Measurements from ENCODE around the gene NCMAP. TPM values are rescaled to one million over a fixed set of nuclear protein-coding genes. Genes with fewer than 3 reads are reported as not detected.
"Not testable (repeated sequence)": the region's sequence is repeated elsewhere in the genome, so short reads cannot be mapped to it uniquely, and the experiment has no call there.

NCMAP gene, protein sequence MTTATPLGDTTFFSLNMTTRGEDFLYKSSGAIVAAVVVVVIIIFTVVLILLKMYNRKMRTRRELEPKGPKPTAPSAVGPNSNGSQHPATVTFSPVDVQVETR
- not detected in 2 replicates for total RNA-seq

DNA sequence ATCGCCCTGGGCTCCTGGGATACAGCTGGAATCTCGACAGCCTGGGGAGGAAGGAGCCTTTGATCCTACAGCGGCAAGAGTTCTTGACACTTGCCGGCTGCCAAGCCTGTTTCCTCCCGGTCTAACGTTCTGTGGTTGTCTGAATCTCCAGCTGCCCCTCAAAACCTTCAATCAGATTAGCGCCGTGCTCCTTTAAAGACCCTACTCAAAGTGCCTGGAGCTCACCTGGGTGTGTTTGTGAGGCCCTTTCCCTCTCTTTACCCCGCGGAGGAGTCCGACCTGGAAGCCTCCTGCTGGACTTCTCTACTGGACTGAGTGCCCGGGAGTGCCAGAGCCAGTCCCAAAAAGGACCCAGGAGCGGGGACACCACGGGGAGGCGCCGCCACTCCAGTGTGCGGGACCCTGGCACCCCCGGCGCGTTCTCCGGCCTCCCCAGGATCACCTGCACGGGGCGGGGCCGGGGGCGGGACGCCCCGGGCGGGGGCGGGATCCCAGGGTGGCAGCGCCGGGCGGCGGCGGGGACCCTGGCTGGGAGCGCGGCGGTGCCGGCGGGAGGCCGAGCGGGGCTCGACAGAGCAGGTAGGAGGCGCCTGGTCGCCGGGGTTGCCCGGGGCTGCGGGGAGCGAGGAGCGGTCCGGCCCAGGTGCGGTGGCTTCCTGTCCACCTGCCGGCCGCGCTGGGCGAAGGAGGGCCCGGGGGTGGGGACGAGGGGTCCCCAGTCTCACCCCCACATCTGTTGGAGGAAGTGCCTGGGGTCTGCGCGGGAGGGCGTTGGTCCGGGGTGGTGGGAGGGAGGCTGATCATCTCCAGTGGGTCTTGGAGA, at the start of gene NCMAP:
TSS of gene NCMAP (plus strand) at position 497 of the 823 bp plus-strand sequence. CDS start 39,344 bp downstream, outside the sequence.
- no peak for DNase-seq (ENCODE audit: low read depth, low spot score)

DNA sequence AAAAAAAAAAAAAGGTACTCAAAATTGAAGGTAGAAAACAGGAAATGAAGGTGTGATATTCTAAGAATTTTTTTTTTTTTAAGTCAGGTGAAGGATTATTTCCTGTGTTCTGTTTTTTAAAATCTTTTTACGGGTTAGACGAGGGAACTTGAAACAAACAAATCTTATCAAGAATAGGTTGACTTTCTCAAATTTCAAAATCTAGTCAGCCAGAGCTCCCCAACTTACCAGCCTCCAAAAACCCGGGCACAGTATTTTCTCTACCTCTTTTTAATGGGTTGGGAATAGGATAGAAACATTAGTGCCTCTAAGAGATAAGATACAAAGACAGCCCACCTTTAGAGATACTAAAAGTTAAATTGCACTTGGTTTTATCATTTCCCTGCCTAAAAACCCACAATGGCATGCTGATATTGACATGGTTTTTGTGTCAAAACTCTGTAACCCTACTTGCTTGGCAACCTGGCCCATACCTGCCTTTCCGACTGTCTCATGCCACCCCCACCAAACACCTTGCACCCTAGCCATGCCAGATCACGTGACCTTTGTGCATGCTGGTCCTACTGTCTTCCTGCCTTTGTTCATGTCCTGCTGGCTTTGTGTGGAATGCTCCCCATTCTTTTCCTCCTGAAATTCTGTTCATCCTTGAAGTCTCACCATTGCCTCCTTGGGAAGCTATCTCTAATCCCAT, 49.1 kb upstream of the NCMAP start:
- no peak for DNase-seq (ENCODE audit: low read depth, low spot score)

DNA sequence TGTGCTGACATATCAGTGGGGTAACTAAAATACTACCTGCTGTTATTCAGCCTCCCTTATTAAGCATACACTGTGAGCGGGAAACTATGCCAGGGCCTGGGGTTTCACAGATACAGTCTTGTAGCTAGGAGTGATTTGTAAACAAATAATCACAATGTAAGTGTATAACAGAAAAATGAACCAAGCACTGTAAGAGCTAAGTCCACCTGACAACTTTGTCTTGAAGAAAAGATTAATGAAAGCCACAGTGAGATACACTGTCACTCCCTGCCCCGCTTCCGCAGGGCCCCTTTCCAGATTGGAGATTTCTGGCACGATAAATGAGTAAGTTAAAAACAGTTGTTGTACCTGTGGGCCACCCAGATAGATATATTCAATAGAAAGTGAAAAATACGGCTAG, 48.5 kb upstream of the NCMAP start:
- DNase-seq (ENCODE audit: low read depth, low spot score), result no peak

DNA sequence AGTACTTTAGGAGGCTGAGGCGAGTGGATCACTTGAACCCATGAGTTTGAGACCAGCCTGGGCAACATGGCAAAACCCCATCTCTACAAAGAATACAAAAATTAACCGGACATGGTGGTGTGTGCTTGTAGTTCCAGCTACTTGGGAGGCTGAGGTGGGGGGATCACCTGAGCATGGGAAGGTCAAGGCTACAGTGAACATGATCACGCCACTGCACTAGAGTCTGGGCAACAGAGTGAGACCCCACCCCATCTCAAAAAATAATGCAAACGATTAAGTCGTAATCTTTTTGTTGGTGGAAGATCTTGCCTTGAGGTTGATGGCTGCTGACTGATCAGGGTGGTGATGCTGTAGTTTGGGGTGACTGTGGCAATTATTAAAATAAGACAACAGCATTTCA, 47.0 kb upstream of the NCMAP start:
- DNase-seq (ENCODE audit: low read depth, low spot score), result no peak

DNA sequence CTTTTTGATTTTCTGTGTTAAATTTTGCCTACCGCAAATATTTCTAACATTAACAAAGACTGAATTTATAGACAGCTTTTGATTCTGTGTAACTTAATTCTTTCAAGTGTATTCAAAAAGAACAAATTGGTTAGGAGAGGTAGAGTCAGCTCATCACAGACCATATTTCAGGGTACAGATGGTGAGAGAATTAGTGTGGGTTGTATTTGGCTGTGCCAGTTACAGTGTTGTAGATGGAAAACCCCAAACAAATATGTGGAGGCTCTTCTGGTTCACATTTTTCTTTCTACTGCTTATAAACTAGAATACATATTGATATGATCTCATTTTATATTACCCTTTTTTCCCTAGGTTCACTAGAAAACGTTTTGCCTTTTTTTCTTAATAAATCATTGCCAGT, 42.2 kb upstream of the NCMAP start:
- no peak for DNase-seq (ENCODE audit: low read depth, low spot score)

DNA sequence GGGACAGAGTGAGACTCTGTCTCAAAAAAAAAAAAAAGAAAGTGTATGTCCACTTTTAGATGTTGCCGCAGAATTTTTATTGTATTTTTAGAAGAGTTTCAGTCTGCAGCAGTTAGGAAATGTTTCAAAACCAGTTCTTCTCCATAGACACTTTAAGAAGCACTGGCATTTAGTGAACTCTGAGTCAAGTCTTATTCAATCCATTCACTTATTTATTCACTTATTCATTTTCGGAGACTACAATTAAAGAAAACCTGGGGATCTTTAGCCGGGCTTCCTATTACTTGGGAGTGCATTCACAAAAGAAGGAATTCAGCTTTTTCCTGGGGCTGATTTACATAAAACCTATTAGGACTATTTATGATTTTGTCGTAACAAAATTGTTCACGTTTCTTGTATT, 40.9 kb upstream of the NCMAP start:
- no peak for DNase-seq (ENCODE audit: low read depth, low spot score)

DNA sequence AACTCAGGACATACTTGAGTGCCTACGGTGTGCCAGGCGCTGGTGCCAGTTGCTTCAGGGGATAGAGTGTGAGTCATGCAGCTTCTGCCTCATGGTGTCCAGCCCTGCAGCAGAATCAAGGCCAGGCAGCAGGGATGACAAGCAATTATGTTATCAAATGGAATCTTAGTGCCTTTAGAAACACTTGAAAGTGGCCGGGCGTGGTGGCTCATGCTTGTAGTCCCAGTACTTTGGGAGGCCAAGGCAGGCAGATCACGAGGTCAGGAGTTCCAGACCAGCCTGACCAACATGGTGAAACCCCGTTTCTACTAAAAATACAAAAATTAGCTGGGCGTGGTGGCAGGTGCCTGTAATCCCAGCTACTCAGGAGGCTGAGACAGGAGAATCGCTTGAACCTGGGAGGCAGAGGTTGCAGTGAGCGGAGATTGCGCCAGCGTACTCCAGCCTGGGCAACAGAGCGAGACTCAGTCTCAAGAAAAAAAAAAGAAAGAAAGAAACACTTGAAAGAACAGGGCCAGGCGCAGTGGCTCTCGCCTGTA, 40.1 kb upstream of the NCMAP start:
- not testable (repeated sequence) for DNase-seq (ENCODE audit: low read depth, low spot score)

DNA sequence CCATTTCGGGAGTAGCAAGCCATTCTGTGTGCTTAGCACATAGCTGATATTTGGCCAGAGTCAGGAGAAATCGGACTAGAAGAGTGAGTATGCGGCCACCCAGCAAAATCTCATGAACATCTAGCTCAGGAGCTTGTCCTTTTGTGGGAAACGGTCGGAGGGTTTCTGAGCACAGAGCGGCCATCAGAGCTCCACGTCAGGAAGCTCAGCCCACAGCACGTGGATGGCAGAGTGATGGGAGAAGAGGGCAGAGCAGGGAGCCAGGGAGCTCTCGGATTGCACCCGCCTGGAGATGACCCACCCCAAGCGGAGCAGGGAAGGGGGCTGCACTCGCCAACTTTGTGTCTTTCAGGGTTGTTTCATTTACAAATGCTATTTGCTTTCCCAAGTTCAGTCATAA, 39.4 kb upstream of the NCMAP start:
- DNase-seq (ENCODE audit: low read depth, low spot score), result no peak

DNA sequence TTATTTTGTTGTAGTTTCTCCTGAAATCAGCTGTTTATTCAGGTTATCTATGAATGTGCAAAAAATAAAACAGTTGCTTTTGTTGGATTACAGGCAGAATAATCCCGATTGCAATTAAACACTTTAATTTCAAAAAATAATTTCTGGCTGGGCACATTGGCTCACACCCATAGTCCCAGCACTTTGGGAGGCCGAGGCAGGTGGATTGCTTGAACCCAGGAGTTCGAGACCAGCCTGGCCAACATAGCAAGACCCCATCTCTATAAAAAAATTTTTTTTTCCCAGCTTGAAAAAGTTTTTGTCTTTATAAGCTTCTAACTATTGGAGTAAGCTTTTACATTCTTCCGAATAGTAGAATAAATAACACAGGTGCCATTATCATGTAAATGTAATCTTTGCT, 38.0 kb upstream of the NCMAP start:
- DNase-seq (ENCODE audit: low read depth, low spot score), result no peak

DNA sequence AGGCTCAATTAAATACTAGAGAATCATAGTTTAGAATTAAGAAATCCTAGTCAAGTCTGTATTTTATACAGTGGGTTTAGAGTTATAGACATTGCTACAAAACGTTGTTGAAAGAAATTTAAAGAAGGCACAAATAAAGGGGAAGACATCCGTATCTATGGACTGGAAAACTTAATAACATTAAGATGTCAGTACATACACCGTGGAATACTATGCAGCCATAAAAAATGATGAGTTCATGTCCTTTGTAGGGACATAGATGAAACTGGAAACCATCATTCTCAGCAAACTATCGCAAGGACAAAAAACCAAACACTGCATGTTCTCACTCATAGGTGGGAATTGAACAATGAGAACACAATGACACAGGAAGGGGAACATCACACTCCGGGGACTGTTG, 35.6 kb upstream of the NCMAP start:
- DNase-seq (ENCODE audit: low read depth, low spot score), result not testable (repeated sequence)

DNA sequence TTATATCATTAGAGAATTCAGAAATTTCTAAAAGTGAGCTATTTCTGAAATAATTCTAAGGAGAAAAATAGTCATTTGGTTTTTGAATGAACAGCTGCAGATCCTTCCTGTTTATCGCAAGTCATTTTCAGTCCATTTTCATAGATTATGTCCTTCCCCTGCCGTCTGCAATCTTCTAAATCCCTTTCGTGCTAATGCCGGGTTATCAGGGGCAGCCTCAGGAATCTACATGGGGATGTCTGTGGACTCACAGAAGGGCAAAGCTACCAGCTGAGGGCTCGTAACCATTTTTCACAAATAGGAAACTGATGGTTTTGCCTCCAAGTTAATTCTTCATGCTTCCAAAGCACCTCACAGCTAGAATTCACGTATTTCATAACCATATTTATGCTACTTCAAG, 30.3 kb upstream of the NCMAP start:
- DNase-seq (ENCODE audit: low read depth, low spot score), result no peak

DNA sequence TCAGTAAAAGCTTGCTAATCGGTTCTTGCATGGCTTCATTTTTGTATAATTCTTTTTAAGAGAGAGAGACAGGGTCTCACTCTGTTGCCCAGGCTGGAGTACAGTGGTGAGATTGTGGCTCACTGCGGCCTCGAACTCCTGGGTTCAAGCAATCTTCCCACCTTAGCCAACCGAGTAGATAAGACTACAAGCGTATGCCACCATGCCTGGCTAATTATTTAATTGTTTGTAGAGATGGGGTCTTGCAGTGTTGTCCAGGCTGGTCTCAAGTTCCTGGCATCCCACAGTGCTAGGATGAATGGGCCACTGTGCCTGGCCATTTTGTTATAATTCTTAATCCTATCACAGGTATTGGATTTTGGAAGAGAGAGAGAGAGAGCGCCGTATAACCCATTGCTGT, 29.8 kb upstream of the NCMAP start:
- DNase-seq (ENCODE audit: low read depth, low spot score), result no peak

DNA sequence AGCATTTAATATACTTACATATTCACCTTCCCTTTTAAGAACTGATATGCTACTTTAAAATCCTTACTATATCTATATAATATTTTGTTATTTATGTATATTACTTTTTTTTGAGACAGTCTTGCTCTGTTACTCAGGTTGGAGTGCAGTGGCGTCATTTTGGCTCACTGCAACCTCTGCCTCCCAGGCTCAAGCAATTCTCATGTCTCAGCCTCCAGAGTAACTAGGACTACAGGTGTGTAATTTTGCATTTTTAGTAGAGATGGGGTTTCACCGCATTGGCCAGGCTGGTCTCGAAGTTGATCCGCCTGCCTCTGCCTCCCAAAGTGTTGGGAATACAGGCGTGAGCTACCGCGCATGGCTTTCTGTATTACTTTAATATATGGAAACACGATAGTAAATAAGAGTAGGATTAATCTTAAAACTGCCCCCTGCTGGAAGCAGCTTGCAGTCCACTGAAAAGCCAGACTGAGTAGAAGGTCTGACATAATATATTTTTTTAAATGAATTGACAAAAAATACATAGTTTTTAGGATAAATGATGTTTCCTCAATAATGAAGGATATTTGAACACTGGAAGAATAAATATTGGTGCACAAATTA, 28.8 kb upstream of the NCMAP start:
- no peak for DNase-seq (ENCODE audit: low read depth, low spot score)

DNA sequence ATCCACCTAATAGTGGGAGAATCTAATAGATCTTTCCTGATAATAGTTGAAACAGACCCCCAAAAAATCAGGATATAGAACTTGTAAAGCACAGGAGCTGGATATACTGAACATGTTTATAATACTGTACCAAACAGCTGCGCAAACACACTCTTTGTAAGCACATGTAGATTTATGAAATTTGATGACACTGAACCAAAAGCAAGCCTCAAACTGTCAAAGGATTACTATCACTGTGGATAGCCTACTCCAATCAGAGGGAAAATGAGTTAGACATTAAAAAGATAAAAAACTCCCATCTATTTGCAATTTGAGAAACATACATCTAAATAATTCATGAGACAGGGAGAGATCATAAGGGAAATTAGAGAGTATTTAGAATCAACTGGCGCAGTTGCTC, 27.1 kb upstream of the NCMAP start:
- DNase-seq (ENCODE audit: low read depth, low spot score), result no peak

DNA sequence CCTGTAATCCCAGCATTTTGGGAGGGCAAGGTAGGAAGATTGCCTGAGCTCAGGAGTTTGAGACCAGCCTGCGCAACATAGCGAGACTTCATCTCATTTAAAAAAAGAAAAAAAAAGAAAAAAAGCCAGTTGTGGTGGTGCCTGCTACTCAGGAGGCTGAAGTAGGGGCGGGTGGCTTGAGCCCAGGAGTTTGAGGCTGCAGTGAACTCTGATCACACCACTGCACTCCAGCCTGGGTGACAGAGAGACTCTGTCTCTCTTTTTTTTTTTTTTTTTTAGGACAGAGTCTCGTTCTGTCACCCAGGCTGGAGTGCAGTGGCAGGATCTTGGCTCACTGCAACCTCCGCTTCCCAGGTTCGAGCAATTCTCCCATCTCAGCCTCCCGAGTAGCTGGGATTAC, 26.6 kb upstream of the NCMAP start:
- DNase-seq (ENCODE audit: low read depth, low spot score), result not testable (repeated sequence)

DNA sequence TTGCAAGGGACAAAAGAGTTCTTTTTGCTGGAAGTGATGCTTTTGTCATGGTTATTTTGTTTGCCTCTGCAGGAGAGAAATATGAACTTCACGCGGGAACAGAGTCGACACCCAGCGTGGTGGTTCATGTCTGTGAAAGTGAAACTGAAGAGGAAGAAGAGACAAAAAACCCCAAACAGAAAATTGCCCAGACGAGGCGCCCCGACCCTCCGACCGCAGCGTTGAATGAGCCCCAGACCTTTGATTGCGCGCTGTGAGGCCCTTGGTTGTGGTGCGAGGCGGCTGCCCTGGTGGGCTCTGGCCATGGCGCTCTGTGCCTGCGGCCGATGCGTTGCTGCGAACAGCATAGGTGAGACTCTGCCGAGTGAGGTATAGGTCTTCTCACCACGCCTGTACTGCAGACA, 20.9 kb upstream of the NCMAP start:
- DNase-seq (ENCODE audit: low read depth, low spot score), result no peak

DNA sequence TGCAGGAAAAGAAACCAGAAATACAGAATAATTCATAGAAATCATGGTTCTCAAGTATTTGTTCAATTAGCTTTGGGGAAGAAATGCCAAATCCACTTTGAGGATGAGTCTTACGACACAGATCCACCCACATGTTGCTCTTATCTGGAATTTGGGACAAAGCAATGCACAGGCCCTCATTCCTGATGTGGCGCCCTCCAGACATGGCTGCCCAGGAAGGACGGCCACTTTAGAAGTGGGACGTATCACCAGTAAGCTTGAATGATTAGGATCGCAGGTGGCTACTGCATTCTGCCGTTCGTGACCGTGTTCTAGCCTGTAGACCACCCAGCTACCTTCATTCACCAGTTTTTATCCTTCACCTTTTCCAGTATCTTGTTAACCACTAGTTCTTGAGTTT, 20.1 kb upstream of the NCMAP start:
- no peak for DNase-seq (ENCODE audit: low read depth, low spot score)

DNA sequence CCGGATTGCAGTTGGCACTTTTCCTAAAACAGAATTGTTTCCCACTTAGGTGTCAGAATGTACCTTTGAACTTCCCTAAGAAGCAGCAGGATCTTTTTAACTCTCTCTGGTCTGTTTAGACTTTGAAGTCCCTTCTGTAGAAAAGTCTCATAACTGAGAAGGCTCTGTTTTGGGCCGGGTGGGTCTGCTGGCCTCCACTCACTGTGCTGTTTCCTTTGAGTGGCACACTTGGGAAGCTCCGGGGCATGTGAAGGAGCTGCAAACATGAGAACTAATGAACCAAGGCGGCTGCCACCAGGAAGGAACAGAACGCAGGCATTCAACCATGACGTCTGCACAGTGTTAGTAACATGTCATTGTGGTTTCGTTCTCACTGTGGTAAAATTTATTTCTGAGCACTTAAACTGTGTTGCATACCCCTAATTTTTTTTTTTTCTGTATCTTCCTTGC, 19.5 kb upstream of the NCMAP start:
- DNase-seq (ENCODE audit: low read depth, low spot score), result no peak

DNA sequence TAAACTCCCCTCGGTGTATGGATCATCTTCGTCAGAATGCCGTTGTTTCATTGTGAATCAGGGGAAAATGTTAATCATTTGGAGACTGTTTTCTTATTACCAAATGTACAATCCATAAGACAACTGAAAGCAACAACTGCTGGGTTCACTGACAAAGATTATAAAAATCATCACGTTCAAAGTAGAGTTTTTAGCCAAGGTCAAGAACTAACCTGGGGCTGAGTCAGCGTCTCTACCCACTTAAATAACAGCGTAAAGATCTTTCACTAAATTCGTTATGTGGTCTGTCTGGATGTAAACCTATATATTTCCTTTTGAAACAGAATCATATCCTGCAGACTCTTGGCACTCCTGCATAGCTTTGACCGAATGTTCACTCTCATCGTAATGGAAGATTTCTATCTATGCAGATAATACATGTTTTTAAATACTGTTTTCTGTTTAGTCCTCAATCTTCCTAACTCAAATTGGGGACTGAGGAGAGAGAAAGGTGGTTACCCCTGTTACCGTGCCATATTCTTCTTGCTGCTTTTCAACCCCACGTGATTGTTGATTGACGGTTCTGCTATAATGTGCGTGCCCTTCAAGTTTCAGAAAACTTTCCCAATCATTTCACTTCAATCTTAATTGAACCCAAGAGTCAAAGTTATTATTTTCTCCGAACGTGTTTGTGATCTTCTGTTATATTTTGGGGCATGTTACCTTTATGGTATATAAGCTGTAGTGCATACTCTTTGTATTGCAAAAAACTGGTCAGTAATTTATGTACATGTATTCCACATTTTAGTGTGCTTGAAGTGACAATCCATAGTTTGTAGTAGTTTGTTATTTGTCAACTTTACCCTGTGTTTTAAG, 15.6 kb upstream of the NCMAP start:
- DNase-seq (ENCODE audit: low read depth, low spot score), result no peak

DNA sequence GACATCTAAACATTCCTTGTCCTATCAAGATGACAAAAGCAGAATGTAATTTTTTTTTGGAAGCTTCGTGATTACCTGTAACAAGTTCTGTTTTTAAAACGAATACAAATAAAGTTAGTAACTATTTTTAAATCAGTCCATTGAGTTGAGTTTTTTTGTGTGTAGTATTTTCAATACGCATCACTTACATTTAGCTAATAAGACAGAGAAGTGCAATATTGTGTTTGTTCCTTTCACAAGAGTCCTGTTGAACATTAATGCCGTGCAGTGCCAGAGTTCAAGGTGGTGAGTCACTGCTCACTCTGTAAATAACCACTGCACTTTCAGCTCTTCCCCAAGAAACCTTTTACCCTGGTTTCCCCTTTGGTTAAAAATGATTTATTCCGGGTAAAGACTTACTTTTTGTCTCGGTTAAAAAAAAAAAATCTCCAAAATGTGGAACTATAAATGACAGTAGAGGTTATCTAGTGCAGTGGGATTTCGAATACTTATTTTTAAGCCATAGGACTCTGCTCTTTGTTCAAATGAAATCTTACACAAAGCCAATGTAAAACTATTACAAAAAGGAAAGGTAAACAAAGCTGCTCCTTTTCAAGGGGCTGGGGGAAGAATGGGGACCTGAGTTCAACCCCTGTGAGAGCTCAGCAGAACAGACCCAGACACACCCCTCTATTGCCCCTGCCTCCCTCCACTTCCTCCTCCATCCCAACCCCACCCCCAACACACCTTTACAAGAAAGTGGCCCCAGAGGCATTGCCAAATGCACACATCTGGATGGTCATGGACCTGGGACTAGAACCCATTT, 14.8 kb upstream of the NCMAP start:
- DNase-seq (ENCODE audit: low read depth, low spot score), result no peak
